Measurements from ENCODE around the gene PRKN.

The PRKN gene

DNA sequence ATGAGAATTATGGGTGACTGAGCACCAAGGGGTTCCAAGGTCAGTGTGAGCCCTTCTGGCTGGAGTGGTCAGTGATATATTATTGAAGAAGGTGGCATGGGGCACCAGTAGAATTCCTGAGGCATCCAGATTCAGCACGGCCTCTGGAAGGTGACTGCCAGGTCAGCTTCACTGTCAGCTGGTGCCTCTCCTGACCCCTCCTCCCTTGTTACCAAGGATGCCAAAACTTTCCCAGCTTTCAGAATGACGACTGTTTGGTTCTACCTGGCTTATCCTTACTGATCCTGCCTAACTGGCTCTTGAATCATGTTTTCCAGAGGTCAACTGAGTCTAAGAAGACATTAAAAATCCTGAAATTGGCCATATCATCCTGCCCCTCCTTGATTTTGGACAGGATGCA lies 1264.5 kb downstream of the PRKN start:
- H3K4me1 Mint-ChIP-seq (ENCODE audit: low read depth) = peaks cover 12% of the 10 kb centered on the region
- H3K27me3 Mint-ChIP-seq = no peaks in the 10 kb centered on the region
- H3K9me3 Mint-ChIP-seq (ENCODE audit: low read depth) = no peaks in the 10 kb centered on the region
- H3K4me3 Mint-ChIP-seq = no peak overlapping the region
- H3K27ac Mint-ChIP-seq = no peak overlapping the region
- no peaks in the 10 kb centered on the region for H3K36me3 Mint-ChIP-seq

DNA sequence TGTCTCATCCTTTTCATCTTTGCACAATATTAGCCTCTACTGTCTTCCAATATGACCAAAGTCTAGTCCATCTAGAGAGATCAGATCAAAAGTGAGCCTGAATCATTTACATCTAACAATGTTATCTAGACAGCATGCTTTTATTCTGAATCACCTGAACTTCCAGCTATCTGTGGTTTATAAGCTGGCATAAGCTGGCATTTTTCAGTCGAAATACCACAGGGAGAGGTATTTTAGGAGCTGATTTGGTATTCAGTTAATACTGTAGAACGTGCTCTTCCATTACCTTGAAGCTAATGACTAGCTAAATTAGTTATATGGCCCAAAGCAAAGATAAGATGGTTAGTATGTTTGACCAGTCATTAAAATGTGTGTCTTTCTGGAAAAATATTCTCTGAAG lies 1265.4 kb downstream of the PRKN start:
- Mint-ChIP-seq H3K9me3 (ENCODE audit: low read depth) (no peaks in the 10 kb centered on the region), H3K27me3 (no peaks in the 10 kb centered on the region), H3K4me1 (ENCODE audit: low read depth) (peaks cover 12% of the 10 kb centered on the region), H3K36me3 (no peaks in the 10 kb centered on the region), H3K4me3 (no peak overlapping the region), H3K27ac (no peak overlapping the region)

DNA sequence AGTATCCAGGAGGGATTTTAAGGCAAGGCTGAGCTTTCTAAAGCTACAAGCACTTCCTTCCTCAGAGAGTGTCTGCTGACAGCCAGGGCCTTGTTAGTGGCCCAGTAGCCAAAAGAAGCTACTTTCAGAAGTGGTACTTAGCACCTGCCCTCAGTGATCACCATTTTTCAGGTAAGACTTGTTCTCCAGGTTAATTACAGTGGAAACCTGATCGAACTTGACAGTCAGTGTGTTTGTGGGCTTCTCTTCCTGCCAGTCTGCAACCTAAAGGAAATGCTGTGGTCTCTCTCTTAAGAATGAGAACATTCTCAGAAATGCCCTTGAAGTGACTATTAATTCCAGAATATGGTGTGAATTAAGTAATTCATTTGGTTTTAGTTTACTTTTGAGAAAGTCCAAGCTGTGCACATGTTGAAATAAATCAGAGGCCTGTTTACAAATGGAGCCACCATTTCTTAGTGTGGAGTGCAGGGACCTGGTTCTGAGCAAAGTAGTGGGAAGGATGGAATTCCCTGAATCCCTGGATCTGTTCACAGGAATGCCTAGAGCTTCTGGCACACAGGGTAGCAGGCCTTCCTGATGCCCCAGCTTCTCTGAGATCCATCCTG lies 1268.5 kb downstream of the PRKN start:
- Mint-ChIP-seq H3K4me3 (no peak overlapping the region), H3K27ac (no peak overlapping the region), H3K9me3 (ENCODE audit: low read depth) (no peaks in the 10 kb centered on the region), H3K36me3 (peaks cover 7% of the 10 kb centered on the region), H3K27me3 (peaks cover 2% of the 10 kb centered on the region), H3K4me1 (ENCODE audit: low read depth) (peaks cover 12% of the 10 kb centered on the region)

DNA sequence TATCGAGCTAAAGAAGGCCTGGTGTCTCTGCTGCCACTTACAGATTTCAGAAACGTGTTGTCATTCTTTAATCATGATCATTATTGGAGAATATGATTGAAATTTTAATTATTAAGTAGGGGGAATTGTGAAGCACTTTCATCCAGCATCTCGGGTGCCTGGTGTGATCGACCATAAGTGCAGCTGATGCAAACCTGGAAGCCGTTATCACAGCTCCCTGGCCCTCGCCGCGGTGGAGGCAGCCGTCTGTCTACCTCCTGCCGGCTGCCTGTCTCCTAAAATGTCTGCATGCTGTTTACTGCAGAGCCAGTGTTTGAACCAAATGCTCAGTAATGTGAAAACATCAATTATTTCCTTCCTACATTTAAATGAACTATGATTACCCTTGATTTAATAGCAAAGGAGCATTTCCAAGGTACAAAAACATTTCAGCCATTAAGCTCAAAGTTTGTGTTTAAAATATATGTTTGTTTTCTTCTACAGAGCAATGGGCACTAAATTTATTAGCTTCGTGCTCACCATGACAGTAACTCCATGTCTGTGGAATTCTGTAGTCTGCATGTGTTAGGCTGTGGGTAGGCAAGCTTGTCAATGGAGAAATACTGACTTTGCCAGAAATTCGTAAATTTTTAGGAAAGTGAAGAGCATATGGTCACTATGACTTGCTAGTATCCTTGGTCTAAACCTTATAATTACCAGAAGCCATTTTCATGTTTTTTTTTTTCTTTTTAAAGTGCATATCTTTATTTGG lies 1269.2 kb downstream of the PRKN start:
- Mint-ChIP-seq H3K4me1 (ENCODE audit: low read depth) (peaks cover 12% of the 10 kb centered on the region), H3K36me3 (peaks cover 7% of the 10 kb centered on the region), H3K4me3 (no peak overlapping the region), H3K27ac (no peak overlapping the region), H3K9me3 (ENCODE audit: low read depth) (no peaks in the 10 kb centered on the region), H3K27me3 (peaks cover 2% of the 10 kb centered on the region)

DNA sequence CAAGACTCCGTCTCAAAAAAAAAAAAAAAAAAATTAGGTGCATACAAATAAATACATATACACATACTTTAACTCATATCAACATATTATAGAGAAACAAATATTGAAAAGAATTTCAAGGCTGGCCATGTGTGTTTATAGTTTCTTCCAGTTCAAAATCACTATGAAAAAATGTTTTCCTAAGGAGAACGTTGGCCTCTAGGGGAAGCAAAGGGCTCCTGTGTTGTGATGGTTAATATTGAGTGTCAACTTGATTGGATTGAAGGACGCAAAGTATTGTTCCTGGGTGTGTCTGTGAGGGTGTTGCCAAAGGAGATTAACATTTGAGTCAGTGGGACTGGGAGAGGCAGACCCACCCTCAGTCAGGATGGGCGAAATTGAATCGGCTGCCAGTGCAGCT lies 1271.7 kb downstream of the PRKN start:
- peaks cover 12% of the 10 kb centered on the region for H3K4me1 Mint-ChIP-seq (ENCODE audit: low read depth)
- no peak overlapping the region for H3K4me3 Mint-ChIP-seq
- no peak overlapping the region for H3K27ac Mint-ChIP-seq
- H3K36me3 Mint-ChIP-seq = peaks cover 7% of the 10 kb centered on the region
- H3K9me3 Mint-ChIP-seq (ENCODE audit: low read depth) = no peaks in the 10 kb centered on the region
- peaks cover 2% of the 10 kb centered on the region for H3K27me3 Mint-ChIP-seq

DNA sequence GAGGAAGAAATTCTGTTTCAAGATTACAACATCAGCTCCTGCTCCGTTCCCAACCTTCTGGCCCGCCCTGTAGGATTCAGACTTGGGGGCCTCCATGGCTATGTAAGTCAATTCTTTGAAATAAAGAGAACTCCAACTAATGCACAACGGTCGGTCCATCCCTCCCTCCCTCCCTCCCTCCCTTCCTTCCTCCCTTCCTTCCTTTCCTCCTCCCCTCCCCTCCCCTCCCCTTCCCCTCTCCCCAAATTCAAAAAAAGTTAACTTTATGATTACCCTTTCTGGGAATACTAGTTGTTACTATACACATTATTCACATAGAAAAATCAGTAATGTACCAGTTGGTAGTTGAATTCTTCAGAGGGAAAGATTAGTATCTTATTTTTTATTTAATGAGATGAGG lies 1274.0 kb downstream of the PRKN start:
- H3K36me3 Mint-ChIP-seq = peaks cover 7% of the 10 kb centered on the region

DNA sequence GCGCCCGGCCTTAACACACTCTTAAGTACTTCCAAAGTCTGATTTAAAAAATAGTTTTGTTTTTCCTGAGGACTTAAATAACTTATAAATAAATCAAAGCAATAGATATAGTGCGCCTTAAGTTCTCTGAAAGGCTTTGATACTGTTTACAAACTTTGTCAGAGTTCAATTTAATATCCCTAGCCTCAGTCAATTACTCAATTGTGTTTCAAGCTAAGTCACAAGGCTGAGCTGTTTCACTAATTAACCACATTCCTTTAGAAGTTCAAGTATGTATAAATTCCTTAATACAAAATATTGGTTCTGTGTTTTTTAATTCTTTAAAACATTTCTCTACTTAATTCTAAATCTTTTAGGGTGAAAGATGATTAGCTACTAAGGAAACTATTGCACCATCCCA lies 1275.3 kb downstream of the PRKN start:
- H3K9me3 Mint-ChIP-seq (ENCODE audit: low read depth) = no peaks in the 10 kb centered on the region
- peaks cover 2% of the 10 kb centered on the region for H3K27me3 Mint-ChIP-seq
- H3K36me3 Mint-ChIP-seq = peaks cover 7% of the 10 kb centered on the region

More for the DNA sequence above, 1274.0 kb downstream of the PRKN start:
- no peak overlapping the region for H3K4me3 Mint-ChIP-seq
- H3K9me3 Mint-ChIP-seq (ENCODE audit: low read depth) = no peaks in the 10 kb centered on the region
- no peak overlapping the region for H3K27ac Mint-ChIP-seq
- peaks cover 2% of the 10 kb centered on the region for H3K27me3 Mint-ChIP-seq
- peaks cover under 1% of the 10 kb centered on the region for H3K4me1 Mint-ChIP-seq (ENCODE audit: low read depth)

DNA sequence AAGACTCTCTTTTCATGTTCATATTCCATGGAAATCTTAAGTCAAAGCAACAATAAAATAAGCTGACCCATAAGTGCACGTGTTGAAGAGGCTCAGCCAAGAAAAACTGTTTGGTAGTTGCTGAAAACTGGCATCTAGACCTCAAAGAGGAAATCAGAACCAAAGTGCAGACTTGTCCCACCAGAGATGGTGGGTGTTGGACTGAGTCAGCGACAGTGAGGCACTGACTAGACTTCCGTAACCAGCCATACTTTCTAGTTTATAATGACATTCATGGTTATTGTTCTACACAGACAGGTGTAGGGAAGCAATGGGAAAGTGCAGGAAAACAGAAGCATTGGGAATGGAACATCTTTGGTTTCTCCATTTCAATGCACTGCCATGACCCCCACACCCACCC lies 1278.0 kb downstream of the PRKN start:
- H3K4me1 Mint-ChIP-seq (ENCODE audit: low read depth) = no peaks in the 10 kb centered on the region
- H3K4me3 Mint-ChIP-seq = no peak overlapping the region
- no peak overlapping the region for H3K27ac Mint-ChIP-seq
- peaks cover 2% of the 10 kb centered on the region for H3K27me3 Mint-ChIP-seq
- no peaks in the 10 kb centered on the region for H3K9me3 Mint-ChIP-seq (ENCODE audit: low read depth)
- no peaks in the 10 kb centered on the region for H3K36me3 Mint-ChIP-seq

More for the DNA sequence above, 1275.3 kb downstream of the PRKN start:
- Mint-ChIP-seq H3K4me1 (ENCODE audit: low read depth) (no peaks in the 10 kb centered on the region), H3K27ac (no peak overlapping the region), H3K4me3 (no peak overlapping the region)

DNA sequence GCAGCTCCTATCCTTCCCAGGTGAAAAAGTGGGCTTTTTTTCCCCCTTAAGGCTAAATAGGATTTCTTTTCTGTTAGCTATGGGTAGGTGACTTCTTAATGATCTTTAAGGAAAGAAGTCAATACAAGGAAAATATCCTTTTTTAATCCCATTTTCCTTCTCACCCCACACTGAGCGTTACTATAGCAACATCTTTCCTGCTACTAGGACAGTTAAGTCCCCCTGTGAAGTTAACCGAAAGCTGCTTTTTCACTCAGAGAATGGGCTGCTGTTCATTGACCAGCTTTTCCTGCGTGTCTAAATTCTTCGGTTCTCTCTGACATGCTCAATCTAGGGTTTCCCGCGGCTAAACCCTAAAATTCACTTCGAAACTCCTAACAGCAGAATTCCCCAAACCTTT lies 1280.6 kb downstream of the PRKN start:
- no peaks in the 10 kb centered on the region for H3K27me3 Mint-ChIP-seq
- no peaks in the 10 kb centered on the region for H3K36me3 Mint-ChIP-seq
- no peak overlapping the region for H3K4me3 Mint-ChIP-seq
- H3K4me1 Mint-ChIP-seq (ENCODE audit: low read depth) = no peaks in the 10 kb centered on the region
- no peak overlapping the region for H3K27ac Mint-ChIP-seq
- no peaks in the 10 kb centered on the region for H3K9me3 Mint-ChIP-seq (ENCODE audit: low read depth)

DNA sequence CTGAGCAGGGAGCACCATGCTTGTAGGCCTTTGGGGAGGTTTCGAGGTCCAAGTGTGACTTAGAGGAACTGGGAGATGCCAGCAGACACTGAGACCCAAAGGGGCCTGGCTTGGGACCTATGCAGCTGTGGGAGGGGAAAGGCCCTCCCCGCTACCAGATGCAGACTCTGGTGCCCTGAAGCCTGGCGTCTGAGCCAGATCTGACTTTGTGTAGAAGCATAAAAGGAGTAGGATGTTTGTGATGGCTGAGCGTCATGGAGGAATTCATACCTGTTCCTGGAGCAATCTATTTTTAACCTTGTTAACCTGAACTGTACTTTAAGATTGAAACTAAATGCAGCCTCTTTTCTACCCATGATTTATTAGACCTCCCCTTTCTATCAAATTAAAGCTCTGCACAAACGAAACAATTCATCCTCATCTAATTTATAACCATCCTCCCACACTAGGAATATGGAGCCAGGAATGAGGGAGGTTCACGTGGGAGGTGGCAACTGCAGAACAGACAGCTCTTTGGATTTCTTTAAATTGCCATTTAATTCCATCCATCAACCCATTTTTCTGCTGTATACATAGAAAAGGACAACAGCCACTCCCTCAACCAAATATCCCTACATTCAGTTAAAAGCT lies 1281.2 kb downstream of the PRKN start:
- H3K4me3 Mint-ChIP-seq = no peak overlapping the region
- no peak overlapping the region for H3K27ac Mint-ChIP-seq
- H3K36me3 Mint-ChIP-seq = no peaks in the 10 kb centered on the region
- H3K9me3 Mint-ChIP-seq (ENCODE audit: low read depth) = no peaks in the 10 kb centered on the region
- no peaks in the 10 kb centered on the region for H3K4me1 Mint-ChIP-seq (ENCODE audit: low read depth)
- no peaks in the 10 kb centered on the region for H3K27me3 Mint-ChIP-seq

DNA sequence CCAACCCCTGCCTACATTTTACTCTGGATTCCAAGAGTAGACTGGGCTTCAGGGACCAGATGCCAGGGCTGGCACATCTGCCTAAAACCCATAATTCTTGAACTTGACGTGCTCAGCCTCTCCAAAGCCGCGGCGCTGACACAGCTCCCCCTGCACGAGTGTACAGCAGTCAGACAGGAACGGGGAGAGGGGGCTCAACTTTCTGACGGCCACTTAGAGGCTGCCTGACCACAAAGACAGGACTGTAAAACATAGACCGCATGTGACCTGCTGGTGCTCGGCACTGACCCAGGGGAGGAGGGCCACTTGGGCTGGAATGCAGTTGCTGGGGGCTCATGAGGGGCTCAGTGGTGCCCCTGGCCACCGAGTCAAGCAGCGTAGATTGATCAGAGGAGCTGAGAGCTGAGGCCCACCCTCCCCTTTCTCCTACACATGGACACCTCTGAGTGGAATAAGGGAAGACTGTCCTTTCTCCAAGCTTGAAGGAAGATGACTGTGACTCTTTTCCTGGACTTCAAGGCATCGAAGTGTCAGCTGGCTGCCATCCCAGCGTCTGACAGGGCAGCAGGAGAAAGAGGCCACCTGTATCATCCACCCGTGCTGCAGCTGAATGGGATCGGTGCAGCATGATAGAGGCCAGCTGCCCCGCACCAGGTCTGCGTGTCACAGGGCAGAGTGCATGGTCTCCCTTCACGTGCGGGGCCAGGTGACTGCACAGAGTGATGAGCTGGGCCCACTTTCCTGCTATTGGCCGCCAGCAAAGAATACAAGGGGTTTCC lies 1282.4 kb downstream of the PRKN start:
- Mint-ChIP-seq H3K4me3 (no peak overlapping the region), H3K36me3 (no peaks in the 10 kb centered on the region), H3K27ac (no peak overlapping the region), H3K9me3 (ENCODE audit: low read depth) (no peaks in the 10 kb centered on the region), H3K4me1 (ENCODE audit: low read depth) (no peaks in the 10 kb centered on the region), H3K27me3 (no peaks in the 10 kb centered on the region)

DNA sequence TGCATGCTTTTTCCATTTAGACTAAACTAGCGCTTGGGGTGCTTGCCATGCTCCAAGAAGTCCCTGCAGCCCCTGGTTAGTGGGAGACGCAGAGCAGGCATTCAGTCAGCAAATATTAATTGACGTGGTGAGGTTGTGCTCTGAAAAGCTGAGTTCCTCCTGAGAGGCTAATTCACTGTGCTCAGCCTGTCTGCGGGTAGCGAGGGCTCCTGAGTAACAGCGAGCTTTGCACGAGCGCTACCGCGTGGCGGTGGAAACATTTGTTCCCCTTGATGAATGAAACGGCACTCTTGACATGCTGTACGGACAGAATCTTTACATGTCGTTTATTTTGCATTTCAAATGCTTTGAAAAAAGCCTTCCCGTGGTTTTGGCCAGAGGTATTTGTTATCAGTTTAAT lies 1283.1 kb downstream of the PRKN start:
- Mint-ChIP-seq H3K36me3 (no peaks in the 10 kb centered on the region), H3K27me3 (no peaks in the 10 kb centered on the region), H3K4me3 (no peak overlapping the region)

DNA sequence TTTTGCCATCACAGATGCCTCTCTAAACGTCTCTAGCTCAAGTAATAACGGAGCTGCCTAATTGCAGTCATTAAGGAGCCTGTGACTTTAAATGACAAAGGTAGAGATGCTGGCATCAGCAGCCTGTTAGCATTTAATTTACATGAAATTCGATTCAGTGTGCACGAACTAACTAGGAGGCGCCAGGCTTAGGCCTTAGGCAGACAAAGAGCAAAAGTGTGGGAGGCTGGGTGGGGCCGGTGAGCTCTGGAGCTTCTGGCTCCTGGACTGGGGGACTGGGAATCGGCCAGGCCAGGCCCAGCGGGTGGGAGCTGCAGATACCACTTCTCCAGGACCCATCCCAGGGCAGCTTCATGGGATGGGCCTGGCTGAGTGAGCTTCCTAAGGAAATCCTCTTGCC lies 1283.7 kb downstream of the PRKN start:
- H3K9me3 Mint-ChIP-seq (ENCODE audit: low read depth) = no peaks in the 10 kb centered on the region

More for the DNA sequence above, 1283.1 kb downstream of the PRKN start:
- Mint-ChIP-seq H3K9me3 (ENCODE audit: low read depth) (no peaks in the 10 kb centered on the region), H3K4me1 (ENCODE audit: low read depth) (no peaks in the 10 kb centered on the region), H3K27ac (no peak overlapping the region)

DNA sequence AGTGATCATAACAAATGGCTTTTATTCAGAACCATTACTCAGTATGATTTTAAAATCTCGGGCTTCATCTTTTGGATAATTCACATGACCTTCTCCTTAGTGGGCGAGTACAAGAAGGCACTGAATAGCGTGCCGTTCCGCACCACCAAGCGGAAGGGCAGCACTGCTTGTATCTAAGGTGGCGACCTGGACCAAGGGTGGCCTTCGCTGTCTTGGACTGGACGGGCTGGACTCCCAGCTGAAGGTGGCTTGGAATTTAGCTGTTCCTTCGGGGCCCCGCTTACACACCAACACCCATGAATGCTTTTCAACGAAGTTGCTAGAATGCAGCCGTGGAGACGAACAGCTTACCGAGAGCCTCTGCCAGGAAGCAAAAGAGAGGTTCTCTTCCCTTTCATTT lies 1285.1 kb downstream of the PRKN start:
- Mint-ChIP-seq H3K27ac (no peak overlapping the region), H3K4me3 (no peak overlapping the region), H3K9me3 (ENCODE audit: low read depth) (no peaks in the 10 kb centered on the region), H3K36me3 (no peaks in the 10 kb centered on the region), H3K4me1 (ENCODE audit: low read depth) (no peaks in the 10 kb centered on the region), H3K27me3 (no peaks in the 10 kb centered on the region)

More for the DNA sequence above, 1283.7 kb downstream of the PRKN start:
- Mint-ChIP-seq H3K27me3 (no peaks in the 10 kb centered on the region), H3K4me3 (no peak overlapping the region), H3K4me1 (ENCODE audit: low read depth) (no peaks in the 10 kb centered on the region), H3K27ac (no peak overlapping the region), H3K36me3 (no peaks in the 10 kb centered on the region)

DNA sequence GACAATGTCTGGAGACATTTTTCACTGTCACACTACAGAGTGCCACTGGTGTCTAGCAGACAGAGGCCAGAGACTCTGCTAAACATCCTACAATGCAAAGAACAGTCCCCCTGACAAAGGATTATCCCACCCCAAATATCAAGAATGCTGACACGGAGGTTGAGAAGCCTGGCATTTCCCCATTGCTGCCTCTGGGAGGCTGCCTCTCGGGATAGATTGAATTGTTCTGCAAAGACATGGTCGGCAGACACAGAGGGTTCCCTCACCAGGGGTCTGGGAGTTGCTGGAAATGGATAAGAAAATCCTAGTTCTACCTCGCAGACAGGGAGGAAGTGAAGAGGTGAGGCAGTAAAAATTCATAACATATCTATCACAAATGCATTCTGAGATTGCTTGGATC lies 1287.3 kb downstream of the PRKN start:
- no peak overlapping the region for H3K4me3 Mint-ChIP-seq
- no peak overlapping the region for H3K27ac Mint-ChIP-seq
- no peaks in the 10 kb centered on the region for H3K4me1 Mint-ChIP-seq (ENCODE audit: low read depth)
- no peaks in the 10 kb centered on the region for H3K9me3 Mint-ChIP-seq (ENCODE audit: low read depth)
- H3K36me3 Mint-ChIP-seq = peaks cover 3% of the 10 kb centered on the region
- no peaks in the 10 kb centered on the region for H3K27me3 Mint-ChIP-seq

Measured in activated naive CD8-positive, alpha-beta T cell (primary cell).